ENCODE results near the gene PRODH.
A peak's percentile ranks its signal among the peaks of the same experiment; 100 is the strongest.
"Not testable (repeated sequence)": the region's sequence is repeated elsewhere in the genome, so short reads cannot be mapped to it uniquely, and the experiment has no call there.

The PRODH gene

GRCh38 chr22:18935889-18936529 lies at the start of gene PRODH:
PRODH (minus strand) TSS chr22:18936293; CDS start chr22:18936287, 6 bp downstream.
- no peak for DNase-seq

GRCh38 chr22:18985780-18986179 lies 49.7 kb upstream of the PRODH start:
- no peak for DNase-seq

- no peak for DNase-seq
Observed at GRCh38 chr22:18984564-18984963, 48.5 kb upstream of the PRODH start.

GRCh38 chr22:18983120-18983651 lies 47.1 kb upstream of the PRODH start:
- no peak for DNase-seq

- DNase-seq: no peak
Observed at GRCh38 chr22:18980829-18981228, 44.7 kb upstream of the PRODH start.

- no peak for DNase-seq
Observed at GRCh38 chr22:18979957-18980356, 43.9 kb upstream of the PRODH start.

GRCh38 chr22:18978506-18978905 lies 42.4 kb upstream of the PRODH start:
- no peak for DNase-seq

GRCh38 chr22:18977824-18978425 lies 41.8 kb upstream of the PRODH start:
- DNase-seq: no peak

GRCh38 chr22:18976197-18976751 lies 40.2 kb upstream of the PRODH start:
- DNase-seq: no peak

- DNase-seq: no peak
Observed at GRCh38 chr22:18975434-18976196, 39.5 kb upstream of the PRODH start.

- no peak for DNase-seq
Observed at GRCh38 chr22:18974477-18975180, 38.5 kb upstream of the PRODH start.

- DNase-seq: no peak
Observed at GRCh38 chr22:18973264-18974031, 37.4 kb upstream of the PRODH start.

- DNase-seq: not testable (repeated sequence)
Observed at GRCh38 chr22:18972591-18972990, 36.5 kb upstream of the PRODH start.

- not testable (repeated sequence) for DNase-seq
Observed at GRCh38 chr22:18972029-18972428, 35.9 kb upstream of the PRODH start.

GRCh38 chr22:18971321-18971751 lies 35.2 kb upstream of the PRODH start:
- no peak for DNase-seq

- DNase-seq: no peak
Observed at GRCh38 chr22:18970948-18971315, 34.8 kb upstream of the PRODH start.

- DNase-seq: peak; percentile 11
Observed at GRCh38 chr22:18970176-18970947, 34.3 kb upstream of the PRODH start.

- not testable (repeated sequence) for DNase-seq
Observed at GRCh38 chr22:18969158-18969942, 33.3 kb upstream of the PRODH start.

- DNase-seq: no peak
Observed at GRCh38 chr22:18968011-18968749, 32.1 kb upstream of the PRODH start.

Data from NCI-H1105 (cell line).